GM23338 (cell line): ENCODE results near the gene FOXJ1. TPM values are rescaled to one million over a fixed set of nuclear protein-coding genes. Genes with fewer than 3 reads are reported as not detected.

Experiments used
- ATAC-seq: fragments of 200-7000 bp; cut with Tn5 transposase; 3 replicates; pipeline ENCODE4 v1.9.1; 2020
- DNase-seq: peaks from one replicate; pipeline ENCODE4 v3.0.0-alpha.2; 2015; ENCODE audit warnings: low spot score
- H2AFZ ChIP-seq: fragments of 200-600 bp; sonication (generic); 2 replicates; pipeline ENCODE4 v1.8.0; 2016; ENCODE audit warnings: antibody characterized with exemption, mild to moderate bottlenecking, moderate library complexity
- H3F3A ChIP-seq: fragments of 200-600 bp; sonication (generic); replicated peaks from 2 replicates; pipeline ENCODE4 v1.8.0; 2017; ENCODE audit warnings: antibody characterized with exemption, mixed run types, low read depth
- H3K27ac ChIP-seq: fragments of 200-600 bp; sonication (generic); 2 replicates; pipeline ENCODE4 v1.6.1; 2016; ENCODE audit warnings: low read depth
- H3K27me3 ChIP-seq: fragments of 200-600 bp; sonication (generic); 2 replicates; pipeline ENCODE4 v1.8.0; 2016; ENCODE audit warnings: mild to moderate bottlenecking, mixed run types, moderate library complexity; ENCODE audit not compliant: insufficient read depth
- H3K36me3 ChIP-seq: fragments of 200-600 bp; sonication (generic); 2 replicates; pipeline ENCODE4 v1.8.0; 2016; ENCODE audit warnings: mild to moderate bottlenecking; ENCODE audit not compliant: insufficient read depth
- H3K4me1 ChIP-seq: fragments of 200-600 bp; sonication (generic); 2 replicates; pipeline ENCODE4 v1.8.0; 2016; ENCODE audit warnings: mild to moderate bottlenecking, moderate library complexity; ENCODE audit not compliant: insufficient read depth
- H3K4me2 ChIP-seq: fragments of 200-600 bp; sonication (generic); 2 replicates; pipeline ENCODE4 v1.7.1; 2017; ENCODE audit warnings: mixed run types
- H3K4me3 ChIP-seq: fragments of 200-600 bp; sonication (generic); 2 replicates; pipeline ENCODE4 v1.6.1; 2016; ENCODE audit warnings: mixed run types
- H3K79me2 ChIP-seq: fragments of 200-600 bp; sonication (generic); replicated peaks from 2 replicates; pipeline ENCODE4 v1.8.0; 2017; ENCODE audit warnings: mild to moderate bottlenecking; ENCODE audit not compliant: insufficient read depth
- H3K9me2 ChIP-seq: fragments of 200-600 bp; sonication (generic); 2 replicates; pipeline ENCODE4 v1.8.0; 2017; ENCODE audit not compliant: insufficient read depth
- H4K20me1 ChIP-seq: fragments of 200-600 bp; sonication (generic); replicated peaks from 2 replicates; pipeline ENCODE4 v1.8.0; 2017; ENCODE audit warnings: mild to moderate bottlenecking; ENCODE audit not compliant: insufficient read depth
- H3K27ac Mint-ChIP-seq: 2 replicates; pipeline ENCODE4 v1.8.0; 2020; ENCODE audit warnings: inconsistent platforms, mild to moderate bottlenecking, moderate library complexity, mixed read lengths
- H3K27me3 Mint-ChIP-seq: 3 replicates; pipeline ENCODE4 v1.8.0; 2022; ENCODE audit warnings: low read depth, mild to moderate bottlenecking, moderate library complexity, mixed read lengths, inconsistent platforms; ENCODE audit not compliant: insufficient read depth, poor library complexity
- H3K36me3 Mint-ChIP-seq: 3 replicates; pipeline ENCODE4 v1.8.0; 2021; ENCODE audit warnings: low read depth, mild to moderate bottlenecking, inconsistent platforms, moderate library complexity, mixed read lengths
- H3K4me1 Mint-ChIP-seq: 3 replicates; pipeline ENCODE4 v1.8.0; 2020; ENCODE audit warnings: mild to moderate bottlenecking, inconsistent platforms, mixed read lengths
- H3K4me3 Mint-ChIP-seq: 3 replicates; pipeline ENCODE4 v1.8.0; 2021; ENCODE audit warnings: moderate library complexity, mild to moderate bottlenecking, inconsistent platforms, mixed read lengths
- H3K9me3 Mint-ChIP-seq: 3 replicates; pipeline ENCODE4 v1.8.0; 2020; ENCODE audit warnings: moderate library complexity, mild to moderate bottlenecking, inconsistent platforms, mixed read lengths
- EZH2phosphoT487 ChIP-seq: fragments of 200-600 bp; sonication (generic); IDR thresholded peaks from one replicate; pipeline ENCODE4 v1.8.1; 2018; ENCODE audit warnings: antibody characterized with exemption; ENCODE audit not compliant: unreplicated experiment
- JUNB ChIP-seq: IDR thresholded peaks from one replicate; pipeline ENCODE4 v1.6.1; 2016; ENCODE audit warnings: antibody characterized with exemption; ENCODE audit not compliant: unreplicated experiment
- NANOG ChIP-seq: IDR thresholded peaks from 2 replicates; pipeline ENCODE4 v1.6.1; 2016; ENCODE audit warnings: antibody characterized with exemption, borderline replicate concordance
- polyA plus RNA-seq: library from polyadenylated mRNA; unstranded; fragments of >200 nt; fragmentation: Nextera tagmentation; extraction: Ambion mirVana; gene quantifications from 2 replicates; pipeline ENCODE4 v1.2.1, GENCODE V29; 2016
- total RNA-seq: library from RNA; depleted of rRNA; stranded (reverse); fragments of >200 nt; shearing (Covaris generic); gene quantifications from 2 replicates; pipeline ENCODE4 v1.2.3, GENCODE V29; 2014
- TF ChIP-seq, protein P1 (sequence below), 2 experiments: fragments of 200-600 bp in 1 of 2; sonication (generic) in 1 of 2; conservative IDR thresholded peaks; 2 replicates each; pipeline versions ENCODE4 v1.5.1 to v1.6.1; 2016 to 2017; ENCODE audit warnings: antibody characterized with exemption in 2 of 2, low read depth in 2 of 2, mild to moderate bottlenecking in 2 of 2, moderate library complexity in 1 of 2
- TF ChIP-seq, protein P2 (sequence below): IDR thresholded peaks from one replicate; pipeline ENCODE4 v1.6.1; 2018; ENCODE audit warnings: antibody characterized with exemption; ENCODE audit not compliant: unreplicated experiment

The FOXJ1 gene
- total and polyA plus RNA-seq, 2 experiments from 2014 or later: 2.3 to 12.3 TPM

DNA sequence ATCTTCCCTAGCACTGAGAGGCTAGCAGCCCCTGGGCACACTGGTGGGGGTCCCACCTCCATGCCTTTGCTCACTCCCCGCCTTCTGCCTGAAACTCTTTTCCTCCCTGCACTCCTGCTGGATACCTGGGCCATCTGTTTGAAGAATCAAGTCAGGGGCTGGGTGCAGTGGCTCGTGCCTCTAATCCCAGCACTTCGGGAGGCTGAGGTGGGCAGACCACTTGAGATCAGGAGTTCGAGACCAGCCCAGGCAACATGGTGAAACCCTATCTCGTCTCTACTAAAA, 15.7 kb downstream of the FOXJ1 start (continued):
- TF ChIP-seq, protein P1, sequence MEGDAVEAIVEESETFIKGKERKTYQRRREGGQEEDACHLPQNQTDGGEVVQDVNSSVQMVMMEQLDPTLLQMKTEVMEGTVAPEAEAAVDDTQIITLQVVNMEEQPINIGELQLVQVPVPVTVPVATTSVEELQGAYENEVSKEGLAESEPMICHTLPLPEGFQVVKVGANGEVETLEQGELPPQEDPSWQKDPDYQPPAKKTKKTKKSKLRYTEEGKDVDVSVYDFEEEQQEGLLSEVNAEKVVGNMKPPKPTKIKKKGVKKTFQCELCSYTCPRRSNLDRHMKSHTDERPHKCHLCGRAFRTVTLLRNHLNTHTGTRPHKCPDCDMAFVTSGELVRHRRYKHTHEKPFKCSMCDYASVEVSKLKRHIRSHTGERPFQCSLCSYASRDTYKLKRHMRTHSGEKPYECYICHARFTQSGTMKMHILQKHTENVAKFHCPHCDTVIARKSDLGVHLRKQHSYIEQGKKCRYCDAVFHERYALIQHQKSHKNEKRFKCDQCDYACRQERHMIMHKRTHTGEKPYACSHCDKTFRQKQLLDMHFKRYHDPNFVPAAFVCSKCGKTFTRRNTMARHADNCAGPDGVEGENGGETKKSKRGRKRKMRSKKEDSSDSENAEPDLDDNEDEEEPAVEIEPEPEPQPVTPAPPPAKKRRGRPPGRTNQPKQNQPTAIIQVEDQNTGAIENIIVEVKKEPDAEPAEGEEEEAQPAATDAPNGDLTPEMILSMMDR (conservative IDR thresholded peaks at IDR 0.05; ENCODE audit: low read depth in 2 of 2): no peak
- TF ChIP-seq EZH2phosphoT487 (no peak), NANOG (no peak)
- TF ChIP-seq, protein P2, sequence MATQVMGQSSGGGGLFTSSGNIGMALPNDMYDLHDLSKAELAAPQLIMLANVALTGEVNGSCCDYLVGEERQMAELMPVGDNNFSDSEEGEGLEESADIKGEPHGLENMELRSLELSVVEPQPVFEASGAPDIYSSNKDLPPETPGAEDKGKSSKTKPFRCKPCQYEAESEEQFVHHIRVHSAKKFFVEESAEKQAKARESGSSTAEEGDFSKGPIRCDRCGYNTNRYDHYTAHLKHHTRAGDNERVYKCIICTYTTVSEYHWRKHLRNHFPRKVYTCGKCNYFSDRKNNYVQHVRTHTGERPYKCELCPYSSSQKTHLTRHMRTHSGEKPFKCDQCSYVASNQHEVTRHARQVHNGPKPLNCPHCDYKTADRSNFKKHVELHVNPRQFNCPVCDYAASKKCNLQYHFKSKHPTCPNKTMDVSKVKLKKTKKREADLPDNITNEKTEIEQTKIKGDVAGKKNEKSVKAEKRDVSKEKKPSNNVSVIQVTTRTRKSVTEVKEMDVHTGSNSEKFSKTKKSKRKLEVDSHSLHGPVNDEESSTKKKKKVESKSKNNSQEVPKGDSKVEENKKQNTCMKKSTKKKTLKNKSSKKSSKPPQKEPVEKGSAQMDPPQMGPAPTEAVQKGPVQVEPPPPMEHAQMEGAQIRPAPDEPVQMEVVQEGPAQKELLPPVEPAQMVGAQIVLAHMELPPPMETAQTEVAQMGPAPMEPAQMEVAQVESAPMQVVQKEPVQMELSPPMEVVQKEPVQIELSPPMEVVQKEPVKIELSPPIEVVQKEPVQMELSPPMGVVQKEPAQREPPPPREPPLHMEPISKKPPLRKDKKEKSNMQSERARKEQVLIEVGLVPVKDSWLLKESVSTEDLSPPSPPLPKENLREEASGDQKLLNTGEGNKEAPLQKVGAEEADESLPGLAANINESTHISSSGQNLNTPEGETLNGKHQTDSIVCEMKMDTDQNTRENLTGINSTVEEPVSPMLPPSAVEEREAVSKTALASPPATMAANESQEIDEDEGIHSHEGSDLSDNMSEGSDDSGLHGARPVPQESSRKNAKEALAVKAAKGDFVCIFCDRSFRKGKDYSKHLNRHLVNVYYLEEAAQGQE: no peak

DNA sequence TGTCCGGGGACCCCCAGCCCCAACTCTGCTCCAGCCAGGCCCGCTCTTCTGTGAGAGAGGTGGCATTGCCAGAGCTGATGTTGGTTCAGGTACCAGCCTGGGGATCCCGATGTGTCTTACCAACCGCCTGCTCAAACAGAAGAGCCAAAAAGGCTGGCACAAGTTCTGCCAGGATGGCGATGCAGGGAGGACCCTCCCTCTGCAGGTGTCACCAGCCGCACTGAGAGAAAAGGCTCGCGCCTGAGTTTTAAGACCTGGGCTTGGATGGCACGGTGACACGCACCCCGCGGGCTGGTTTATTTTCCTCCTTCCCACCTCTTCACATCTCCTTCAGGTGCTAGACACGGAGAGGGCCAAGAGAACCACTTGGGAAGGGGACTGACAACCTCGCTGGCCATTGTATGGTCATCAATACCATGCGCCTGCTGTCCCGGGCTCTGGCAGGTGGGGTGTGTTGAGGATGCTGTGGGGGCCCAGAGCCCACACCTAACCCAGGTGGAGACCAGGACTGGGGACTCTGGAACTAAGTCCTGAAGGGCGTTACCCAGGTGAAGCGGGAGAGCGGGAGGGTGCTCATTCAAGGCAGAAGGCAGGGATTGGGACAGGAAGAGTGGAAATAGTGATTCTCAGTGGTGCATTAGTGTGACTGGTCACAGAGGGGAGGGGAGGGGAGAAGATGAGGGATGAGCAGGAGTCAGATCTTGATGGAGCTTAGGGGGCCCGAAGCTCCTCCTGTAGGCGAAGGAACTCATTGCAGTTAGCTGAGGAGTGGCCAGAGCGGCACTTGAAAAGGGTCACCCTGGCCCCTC, 16.3 kb downstream of the FOXJ1 start:
- Mint-ChIP-seq H3K27ac (no peak overlapping the region), H3K4me1 (peaks cover 27% of the 10 kb centered on the region), H3K27me3 (peaks cover 19% of the 10 kb centered on the region), H3K9me3 (no peaks in the 10 kb centered on the region; the same call in 2 of the 3 replicates), H3K36me3 (no peaks in the 10 kb centered on the region), H3K4me3 (no peak overlapping the region)
- H3F3A ChIP-seq: peaks cover 19% of the 10 kb centered on the region
- TF ChIP-seq JUNB: no peak
- TF ChIP-seq, protein P1 (conservative IDR thresholded peaks at IDR 0.05; ENCODE audit: low read depth in 2 of 2): peak; percentile 38 to 61
- no peak overlapping the region for H3K27ac ChIP-seq
- no peak overlapping the region for H2AFZ ChIP-seq
- H4K20me1 ChIP-seq: no peaks in the 10 kb centered on the region
- H3K36me3 ChIP-seq: no peaks in the 10 kb centered on the region
- H3K4me3 ChIP-seq: no peak overlapping the region
- H3K4me1 ChIP-seq: peaks cover 25% of the 10 kb centered on the region; the same call in 1 of the 2 replicates
- H3K79me2 ChIP-seq: no peaks in the 10 kb centered on the region
- H3K4me2 ChIP-seq: 0 out of 2 replicates have a peak overlapping the region, but pooled peaks have one; percentile 48
- peaks cover 5% of the 10 kb centered on the region; the same call in 1 of the 2 replicates for H3K27me3 ChIP-seq
- no peaks in the 10 kb centered on the region for H3K9me2 ChIP-seq
- peak; percentile 80 for DNase-seq
- peak; percentile 36 for ATAC-seq
